ENCODE results near the gene KCNJ6. TPM values are rescaled to one million over a fixed set of nuclear protein-coding genes. Genes with fewer than 3 reads are reported as not detected.

The KCNJ6 gene
- total RNA-seq, 2 experiments from 2014 or later = not detected

DNA sequence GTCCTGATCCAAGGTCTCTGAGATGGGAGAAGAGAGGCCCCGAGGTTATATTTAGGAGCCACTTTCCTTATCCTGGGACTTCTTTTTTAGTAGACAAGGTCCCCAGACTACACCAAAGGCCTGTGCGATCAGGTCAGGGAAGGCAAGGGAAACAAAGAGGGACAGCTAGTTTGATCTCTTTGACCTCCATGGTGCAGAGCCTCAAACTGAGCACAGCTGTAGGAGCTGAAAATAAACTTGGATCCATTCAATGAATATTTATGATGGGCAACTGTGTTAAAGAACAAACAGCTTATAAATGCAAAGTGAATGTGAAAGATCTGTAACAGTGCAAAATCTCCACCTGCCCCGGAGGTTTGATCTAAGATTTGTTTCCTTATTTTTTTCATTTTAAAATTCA, 293.1 kb downstream of the KCNJ6 start:
- CTCF ChIA-PET = no interaction called here
- Mint-ChIP-seq H3K4me3 (no peak overlapping the region), H3K4me1 (no peaks in the 10 kb centered on the region), H3K27me3 (peaks cover 35% of the 10 kb centered on the region), H3K9me3 (ENCODE audit: low read depth) (no peaks in the 10 kb centered on the region), H3K36me3 (no peaks in the 10 kb centered on the region), H3K27ac (no peak overlapping the region)
- ATAC-seq (no peak), DNase-seq (no peak)

DNA sequence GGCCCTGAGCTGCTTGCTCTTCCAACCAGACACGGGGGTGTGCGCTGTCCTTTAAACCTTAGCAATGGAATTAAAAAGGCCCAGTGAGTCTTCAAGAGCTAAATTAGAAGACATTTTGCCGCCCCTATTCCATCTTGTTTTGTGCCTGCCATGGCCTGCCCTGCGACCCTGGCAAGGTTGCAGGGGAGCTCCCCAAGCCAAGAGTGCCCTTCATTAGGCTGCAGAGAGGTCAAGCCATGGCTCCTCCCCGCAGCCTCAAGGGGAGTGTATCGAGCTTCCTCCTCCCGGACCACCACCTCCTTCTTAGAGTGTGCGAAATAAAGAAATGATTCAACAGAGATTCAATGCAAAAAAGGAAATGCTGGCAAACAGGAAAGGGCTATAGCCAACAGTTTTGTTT, 293.5 kb downstream of the KCNJ6 start:
- Mint-ChIP-seq H3K36me3 (no peaks in the 10 kb centered on the region), H3K4me3 (no peak overlapping the region), H3K4me1 (no peaks in the 10 kb centered on the region), H3K9me3 (ENCODE audit: low read depth) (no peaks in the 10 kb centered on the region), H3K27ac (no peak overlapping the region), H3K27me3 (peaks cover 36% of the 10 kb centered on the region)
- no peak for ATAC-seq
- CTCF ChIA-PET = no interaction called here
- DNase-seq = no peak

DNA sequence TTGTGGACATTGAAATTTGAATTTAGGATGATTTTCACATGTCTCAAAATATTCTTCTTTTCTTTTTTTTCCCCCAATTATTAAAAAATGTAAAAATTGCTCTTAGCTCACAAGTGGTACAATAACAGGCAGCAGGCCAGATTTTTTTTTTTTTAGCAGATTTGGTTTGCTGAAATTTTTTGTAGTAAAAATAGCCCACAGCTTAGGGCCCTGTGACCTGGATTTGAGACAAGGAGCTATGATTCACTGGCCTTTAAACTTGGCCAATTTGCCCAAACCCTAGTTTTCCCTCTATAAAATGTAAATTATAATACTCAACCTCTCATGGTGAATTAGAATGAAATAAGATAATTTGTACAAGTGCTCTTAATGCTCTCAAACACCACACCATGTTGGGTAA, 295.9 kb downstream of the KCNJ6 start:
- no peaks in the 10 kb centered on the region for H3K36me3 Mint-ChIP-seq

DNA sequence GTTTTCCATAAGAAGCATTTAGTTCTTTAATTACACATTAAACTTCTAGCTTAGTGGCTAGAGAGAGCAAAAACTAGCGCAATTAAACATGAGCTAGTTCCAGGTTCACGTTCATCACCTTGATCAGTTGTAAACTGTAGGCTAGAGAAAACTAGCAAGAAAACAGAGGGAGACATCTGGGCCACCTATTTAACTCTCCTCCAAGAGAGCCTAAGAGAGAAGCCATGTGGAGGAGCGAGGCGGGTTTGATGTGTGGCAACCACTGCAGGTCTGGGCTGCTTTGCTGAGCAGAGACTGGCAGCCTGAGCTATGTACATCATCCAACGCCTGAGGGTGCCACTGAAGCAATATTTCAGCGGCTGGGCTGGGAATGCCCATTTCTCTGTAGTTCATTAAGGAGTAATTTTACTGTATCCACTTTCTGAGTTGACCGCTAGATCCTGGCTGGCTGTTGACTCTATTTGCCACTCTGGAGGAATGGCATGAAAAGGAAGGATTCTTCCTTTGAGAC, 296.7 kb downstream of the KCNJ6 start:
- CTCF ChIA-PET = no interaction called here
- Mint-ChIP-seq H3K27me3 (peaks cover 30% of the 10 kb centered on the region), H3K4me3 (no peak overlapping the region), H3K4me1 (no peaks in the 10 kb centered on the region), H3K27ac (no peak overlapping the region), H3K36me3 (no peaks in the 10 kb centered on the region), H3K9me3 (ENCODE audit: low read depth) (no peaks in the 10 kb centered on the region)
- DNase-seq = no peak
- no peak for ATAC-seq

More for the DNA sequence above, 295.9 kb downstream of the KCNJ6 start:
- CTCF ChIA-PET = no interaction called here
- H3K27ac Mint-ChIP-seq = no peak overlapping the region
- H3K4me3 Mint-ChIP-seq = no peak overlapping the region
- no peak for DNase-seq
- peaks cover 30% of the 10 kb centered on the region for H3K27me3 Mint-ChIP-seq
- no peaks in the 10 kb centered on the region for H3K9me3 Mint-ChIP-seq (ENCODE audit: low read depth)
- H3K4me1 Mint-ChIP-seq = no peaks in the 10 kb centered on the region
- no peak for ATAC-seq

DNA sequence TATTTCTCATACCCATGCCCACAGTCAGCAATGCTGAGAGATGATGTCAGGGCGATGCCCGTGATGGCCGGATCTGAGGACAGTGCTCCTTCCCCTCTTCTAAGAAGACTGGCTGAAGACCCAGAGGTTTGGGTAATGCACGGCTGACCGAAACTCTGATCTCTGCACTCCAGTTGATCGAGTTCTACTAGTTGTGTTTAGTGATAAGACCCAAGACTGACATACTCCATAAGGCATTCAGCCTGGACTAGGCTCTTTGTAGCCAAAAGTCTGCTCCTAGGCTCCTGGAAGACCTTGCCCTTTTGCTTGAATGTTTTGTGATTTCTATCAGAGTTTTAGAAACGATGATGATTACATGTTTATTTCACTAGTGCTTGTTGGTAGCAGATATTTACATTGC, 298.2 kb downstream of the KCNJ6 start:
- ATAC-seq (no peak), DNase-seq (no peak)
- Mint-ChIP-seq H3K36me3 (no peaks in the 10 kb centered on the region), H3K4me1 (no peaks in the 10 kb centered on the region), H3K4me3 (no peak overlapping the region), H3K27me3 (peaks cover 30% of the 10 kb centered on the region), H3K9me3 (ENCODE audit: low read depth) (no peaks in the 10 kb centered on the region), H3K27ac (no peak overlapping the region)
- CTCF ChIA-PET = no interaction called here

DNA sequence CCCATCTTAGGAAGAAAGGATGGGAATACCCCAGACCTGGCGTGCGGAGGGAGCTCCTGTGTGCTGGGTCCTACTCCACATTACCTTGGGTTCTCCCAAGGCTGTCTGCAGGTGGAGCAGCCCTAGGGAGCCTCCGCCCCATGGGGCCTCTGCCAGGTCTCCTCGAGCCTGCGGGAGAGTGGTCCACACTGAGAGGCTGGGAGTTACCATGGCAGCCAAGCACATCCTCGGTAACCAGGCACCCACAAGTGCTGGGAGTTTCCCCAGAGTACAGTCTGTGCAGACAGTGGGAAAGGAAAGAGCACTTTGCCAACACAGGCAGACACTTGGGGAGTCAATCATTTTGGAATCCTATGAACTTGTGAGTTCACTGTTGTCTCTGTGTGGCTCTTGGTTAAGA, 300.3 kb downstream of the KCNJ6 start:
- H3K27me3 Mint-ChIP-seq = peaks cover 33% of the 10 kb centered on the region
- no peak for ATAC-seq
- CTCF ChIA-PET = no interaction called here
- H3K9me3 Mint-ChIP-seq (ENCODE audit: low read depth) = no peaks in the 10 kb centered on the region
- no peak for DNase-seq
- H3K36me3 Mint-ChIP-seq = no peaks in the 10 kb centered on the region
- H3K27ac Mint-ChIP-seq = no peak overlapping the region
- no peak overlapping the region for H3K4me3 Mint-ChIP-seq
- H3K4me1 Mint-ChIP-seq = no peaks in the 10 kb centered on the region

DNA sequence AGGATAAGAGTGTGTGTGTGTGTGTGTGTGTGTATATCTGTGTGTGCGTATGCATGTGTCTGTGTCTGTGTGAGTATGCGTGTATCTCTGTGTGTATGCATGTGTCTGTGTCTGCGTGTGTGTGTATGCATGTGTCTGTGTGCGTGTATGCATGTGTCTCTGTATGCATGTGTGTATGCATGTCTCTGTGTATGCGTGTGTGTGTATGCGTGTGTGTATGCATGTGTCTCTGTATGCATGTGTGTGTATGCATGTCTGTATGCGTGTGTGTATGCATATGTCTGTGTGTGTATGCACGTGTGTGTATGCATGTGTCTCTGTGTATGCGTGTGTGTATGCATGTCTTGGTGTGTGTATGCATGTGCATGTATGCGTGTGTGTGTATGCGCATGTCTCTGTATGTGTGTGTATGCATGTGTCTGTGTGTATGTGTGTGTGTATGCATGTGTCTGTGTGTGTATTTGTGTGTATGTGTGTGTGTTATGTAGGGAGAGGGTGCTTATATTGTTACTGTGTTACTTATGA, 301.8 kb downstream of the KCNJ6 start:
- H3K36me3 Mint-ChIP-seq = no peaks in the 10 kb centered on the region
- no peak for ATAC-seq
- H3K9me3 Mint-ChIP-seq (ENCODE audit: low read depth) = no peaks in the 10 kb centered on the region
- H3K4me3 Mint-ChIP-seq = no peak overlapping the region
- no peak overlapping the region for H3K27ac Mint-ChIP-seq
- peaks cover 45% of the 10 kb centered on the region for H3K27me3 Mint-ChIP-seq
- H3K4me1 Mint-ChIP-seq = no peaks in the 10 kb centered on the region
- DNase-seq = no peak
- CTCF ChIA-PET = no interaction called here

DNA sequence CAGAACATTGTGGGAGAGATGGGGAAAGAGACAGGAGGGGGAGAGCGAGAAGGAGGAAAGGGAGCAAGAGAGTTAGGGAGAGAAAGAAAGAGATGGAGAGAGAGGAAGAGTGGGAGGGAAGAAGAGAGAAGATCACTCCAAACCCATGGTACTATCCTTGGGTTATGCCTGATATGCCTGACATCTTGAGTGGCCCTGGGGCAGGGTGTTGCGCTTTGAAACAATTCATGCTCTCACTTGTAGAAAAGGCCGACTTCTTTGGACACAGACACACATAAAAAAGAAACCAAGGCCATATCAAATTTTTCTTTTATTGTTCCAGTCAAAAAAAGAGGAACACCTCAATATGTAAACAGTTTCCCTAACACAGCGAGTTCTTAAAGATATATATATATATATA, 309.2 kb downstream of the KCNJ6 start:
- CTCF ChIA-PET = no interaction called here
- Mint-ChIP-seq H3K36me3 (no peaks in the 10 kb centered on the region), H3K27me3 (peaks cover 43% of the 10 kb centered on the region), H3K4me1 (no peaks in the 10 kb centered on the region), H3K4me3 (no peak overlapping the region), H3K27ac (no peak overlapping the region), H3K9me3 (ENCODE audit: low read depth) (no peaks in the 10 kb centered on the region)
- DNase-seq (no peak), ATAC-seq (no peak)

DNA sequence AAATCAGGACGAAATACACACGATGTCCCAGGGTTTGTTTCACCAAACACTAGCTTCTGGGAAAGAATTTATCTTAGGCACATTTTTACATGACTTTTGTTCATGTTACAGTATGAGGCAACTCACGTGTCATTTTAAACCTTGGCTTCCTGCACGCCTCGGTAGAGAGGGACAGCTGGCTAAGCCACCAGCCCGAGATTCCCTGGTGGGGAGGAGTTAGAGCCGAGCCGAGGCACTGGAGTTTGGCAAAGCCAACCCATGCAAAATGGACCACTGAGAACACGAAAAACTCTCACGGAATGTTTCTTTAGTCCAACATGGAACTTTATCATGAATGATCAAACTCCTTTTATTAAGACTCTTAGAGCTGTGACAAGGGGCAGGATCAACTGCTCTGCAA, 309.7 kb downstream of the KCNJ6 start:
- no peak overlapping the region for H3K27ac Mint-ChIP-seq
- CTCF ChIA-PET = no interaction called here
- peaks cover 39% of the 10 kb centered on the region for H3K27me3 Mint-ChIP-seq
- H3K4me3 Mint-ChIP-seq = no peak overlapping the region
- ATAC-seq (no peak), DNase-seq (no peak)
- H3K36me3 Mint-ChIP-seq = no peaks in the 10 kb centered on the region
- no peaks in the 10 kb centered on the region for H3K9me3 Mint-ChIP-seq (ENCODE audit: low read depth)
- no peaks in the 10 kb centered on the region for H3K4me1 Mint-ChIP-seq

DNA sequence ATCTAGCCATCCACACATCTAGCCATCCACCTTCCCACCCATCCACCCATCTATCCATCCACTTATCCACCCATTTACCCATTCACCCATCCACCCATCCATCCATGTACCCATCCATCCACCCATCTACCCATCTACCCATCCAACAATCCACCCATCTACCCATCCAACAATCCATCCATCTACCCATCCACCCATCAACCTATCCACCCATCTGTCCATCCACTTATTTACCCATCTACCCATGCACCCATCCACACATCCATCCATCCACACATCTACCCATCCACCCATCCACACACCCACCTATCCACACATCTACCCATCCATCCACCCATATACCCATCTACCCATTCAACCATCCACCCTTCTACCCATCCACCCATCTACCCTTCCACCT, 311.3 kb downstream of the KCNJ6 start:
- no peak overlapping the region for H3K4me3 Mint-ChIP-seq
- no peaks in the 10 kb centered on the region for H3K9me3 Mint-ChIP-seq (ENCODE audit: low read depth)
- H3K36me3 Mint-ChIP-seq = no peaks in the 10 kb centered on the region
- no peaks in the 10 kb centered on the region for H3K4me1 Mint-ChIP-seq
- no peak overlapping the region for H3K27ac Mint-ChIP-seq
- peaks cover 28% of the 10 kb centered on the region for H3K27me3 Mint-ChIP-seq
- DNase-seq (no peak), ATAC-seq (no peak)
- CTCF ChIA-PET = no interaction called here

DNA sequence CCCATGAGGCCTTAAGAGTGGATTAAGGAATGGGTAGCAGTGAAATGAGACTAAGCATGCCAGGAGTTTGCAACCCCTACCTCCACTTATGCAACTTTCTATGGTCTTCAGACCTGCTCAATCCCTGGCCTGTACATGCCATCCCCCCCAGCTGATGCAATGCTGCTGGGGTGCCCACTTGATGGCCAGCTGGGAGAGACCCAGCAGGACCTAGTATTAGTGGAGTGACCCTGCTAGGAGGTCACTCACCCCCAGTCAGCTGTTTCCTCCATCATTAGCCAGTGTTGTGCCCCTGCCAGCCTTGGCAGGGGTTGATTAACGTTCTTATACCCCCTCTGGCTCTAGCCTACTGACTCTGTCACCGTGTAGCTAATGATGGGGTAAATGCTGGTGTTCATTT, 313.1 kb downstream of the KCNJ6 start:
- Mint-ChIP-seq H3K27ac (no peak overlapping the region), H3K36me3 (no peaks in the 10 kb centered on the region), H3K9me3 (ENCODE audit: low read depth) (no peaks in the 10 kb centered on the region), H3K4me1 (no peaks in the 10 kb centered on the region), H3K27me3 (peaks cover 12% of the 10 kb centered on the region), H3K4me3 (no peak overlapping the region)
- ATAC-seq (no peak), DNase-seq (no peak)
- CTCF ChIA-PET = no interaction called here

DNA sequence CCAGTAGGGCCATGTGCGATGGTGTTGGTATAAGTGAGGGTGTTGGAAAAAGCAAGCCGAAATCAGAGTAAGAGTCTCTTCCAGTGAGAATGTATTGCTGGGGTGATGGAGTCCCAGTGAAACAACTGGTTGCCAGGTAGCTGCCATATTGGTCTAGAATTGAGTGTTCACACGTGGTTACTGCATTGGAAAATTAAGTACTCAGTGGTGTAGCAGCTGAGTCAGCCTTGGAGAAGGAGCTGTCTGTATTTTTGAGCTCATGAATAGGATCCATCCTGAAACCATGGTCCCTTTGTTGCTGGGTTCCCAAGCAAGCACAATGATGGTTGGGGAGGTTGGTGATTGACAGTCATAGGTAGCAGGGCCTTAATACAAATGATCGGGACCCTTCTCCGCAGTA, 314.3 kb downstream of the KCNJ6 start:
- Mint-ChIP-seq H3K4me3 (no peak overlapping the region), H3K27ac (no peak overlapping the region), H3K4me1 (no peaks in the 10 kb centered on the region), H3K27me3 (peaks cover 9% of the 10 kb centered on the region), H3K9me3 (ENCODE audit: low read depth) (no peaks in the 10 kb centered on the region), H3K36me3 (no peaks in the 10 kb centered on the region)
- CTCF ChIA-PET = no interaction called here
- ATAC-seq = no peak
- DNase-seq = no peak

DNA sequence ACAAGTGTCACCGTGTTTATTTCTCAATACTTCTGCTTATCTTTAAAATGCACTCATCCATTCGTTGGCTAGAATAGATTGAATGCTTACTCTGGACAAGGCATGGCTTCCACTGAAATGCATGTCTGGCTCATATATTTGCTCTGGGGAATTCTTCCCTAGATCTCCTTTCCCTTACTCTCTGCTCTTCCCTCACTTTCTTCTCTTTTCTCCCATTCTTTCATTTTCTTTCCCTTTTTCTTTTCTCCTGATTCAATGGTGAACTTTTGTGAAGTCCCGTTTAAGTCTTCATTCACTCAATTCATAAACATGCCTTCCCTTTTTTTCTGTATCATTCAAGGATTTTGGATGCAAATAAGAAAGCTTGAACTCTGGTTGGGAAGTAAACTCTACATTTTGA, 315.2 kb downstream of the KCNJ6 start:
- H3K27me3 Mint-ChIP-seq = peaks cover 4% of the 10 kb centered on the region
- H3K4me3 Mint-ChIP-seq = no peak overlapping the region
- ATAC-seq = no peak
- CTCF ChIA-PET = no interaction called here
- H3K9me3 Mint-ChIP-seq (ENCODE audit: low read depth) = no peaks in the 10 kb centered on the region
- no peak for DNase-seq
- H3K27ac Mint-ChIP-seq = no peak overlapping the region
- no peaks in the 10 kb centered on the region for H3K4me1 Mint-ChIP-seq
- no peaks in the 10 kb centered on the region for H3K36me3 Mint-ChIP-seq

DNA sequence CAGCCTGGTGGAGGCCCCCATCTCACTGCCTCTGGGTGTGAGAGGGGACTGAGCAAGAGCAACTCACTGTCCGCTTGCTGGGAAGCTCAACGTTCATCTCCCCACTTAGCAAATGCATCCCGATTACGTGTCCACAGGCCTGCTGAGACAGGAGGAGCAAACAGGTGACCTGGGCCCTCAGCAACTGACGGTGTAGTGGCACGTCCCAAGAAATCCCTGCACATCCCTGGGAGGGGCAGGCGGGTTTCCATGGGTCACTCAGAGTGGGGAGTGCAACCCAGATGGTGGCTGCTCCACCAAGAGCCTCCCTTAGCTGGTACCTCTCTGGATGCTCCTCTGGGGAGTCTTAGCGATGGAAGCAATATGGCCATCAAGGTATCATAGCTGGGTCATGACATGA, 320.3 kb downstream of the KCNJ6 start:
- no peaks in the 10 kb centered on the region for H3K4me1 Mint-ChIP-seq
- no peaks in the 10 kb centered on the region for H3K9me3 Mint-ChIP-seq (ENCODE audit: low read depth)
- no peak overlapping the region for H3K4me3 Mint-ChIP-seq
- no peak for DNase-seq
- H3K27ac Mint-ChIP-seq = no peak overlapping the region
- CTCF ChIA-PET = no interaction called here
- H3K36me3 Mint-ChIP-seq = no peaks in the 10 kb centered on the region
- H3K27me3 Mint-ChIP-seq = peaks cover 3% of the 10 kb centered on the region
- no peak for ATAC-seq

DNA sequence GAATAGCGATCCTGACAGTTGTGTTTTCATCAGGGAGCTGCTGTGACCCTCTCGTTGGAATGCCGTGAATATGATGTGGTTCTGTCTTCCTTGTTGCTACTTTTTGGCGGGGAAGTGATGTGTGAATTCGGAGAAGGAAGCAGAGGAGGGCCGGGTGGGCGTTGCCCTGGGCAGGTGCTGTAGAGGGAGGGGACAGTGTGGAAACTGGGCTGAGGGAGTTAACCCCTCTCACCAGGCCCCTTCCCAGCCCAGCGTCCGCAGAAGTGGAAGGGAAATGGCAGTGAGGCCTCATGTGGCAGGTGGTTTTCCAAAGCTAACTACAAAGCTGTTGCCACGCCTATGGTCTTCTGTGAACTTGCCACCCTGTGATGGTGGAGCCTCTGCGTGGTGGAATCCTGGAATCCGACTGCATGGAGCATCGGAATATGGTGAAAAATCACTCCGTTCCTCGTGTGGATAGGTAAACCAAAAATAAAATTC, 321.7 kb downstream of the KCNJ6 start:
- peaks cover 3% of the 10 kb centered on the region for H3K27me3 Mint-ChIP-seq
- DNase-seq (no peak), ATAC-seq (no peak)
- H3K27ac Mint-ChIP-seq = no peak overlapping the region
- CTCF ChIA-PET = no interaction called here
- H3K4me3 Mint-ChIP-seq = no peak overlapping the region
- no peaks in the 10 kb centered on the region for H3K4me1 Mint-ChIP-seq
- no peaks in the 10 kb centered on the region for H3K9me3 Mint-ChIP-seq (ENCODE audit: low read depth)
- H3K36me3 Mint-ChIP-seq = no peaks in the 10 kb centered on the region

Data from activated CD8-positive, alpha-beta memory T cell treated with anti-CD3 and anti-CD28 coated beads, Interleukin-2, amount 10 ng/mL, durations not matched to agents 7 days and 5 days (primary cell).